Mesodermal cell (in vitro differentiated cells): ENCODE measurements around the gene TPD52L2.
"Not testable (repeated sequence)": the region's sequence is repeated elsewhere in the genome, so short reads cannot be mapped to it uniquely, and the experiment has no call there.

ENCODE experiments used
- H3K27ac ChIP-seq: 2 replicates; pipeline ENCODE4 v1.7.0; 2013; ENCODE audit warnings: mild to moderate bottlenecking, low read depth, low read length, moderate library complexity; ENCODE audit not compliant: severe bottlenecking
- H3K36me3 ChIP-seq: 2 replicates; pipeline ENCODE4 v1.7.1; 2013; ENCODE audit warnings: mild to moderate bottlenecking, low read length, moderate library complexity; ENCODE audit not compliant: control insufficient read depth, insufficient read depth
- H3K4me1 ChIP-seq: one replicate; pipeline ENCODE4 v1.7.1; 2013; ENCODE audit warnings: mild to moderate bottlenecking, low read length; ENCODE audit not compliant: insufficient read depth, control insufficient read depth, poor library complexity, severe bottlenecking
- H3K4me3 ChIP-seq: 2 replicates; pipeline ENCODE4 v1.7.0; 2013; ENCODE audit warnings: low read length, control low read depth, mild to moderate bottlenecking; ENCODE audit not compliant: insufficient read depth, poor library complexity, severe bottlenecking; ENCODE audit errors: extremely low read depth
- H3K9me3 ChIP-seq: 2 replicates; pipeline ENCODE4 v1.7.1; 2013; ENCODE audit warnings: mild to moderate bottlenecking, low read length, moderate library complexity; ENCODE audit not compliant: control insufficient read depth
- WGBS, 2 experiments: methylation state at CpG; one replicate each; pipeline ENCODE4 v1.1.5; 2013; ENCODE audit warnings: missing lambda C conversion rate in 2 of 2; ENCODE audit not compliant: insufficient coverage in 2 of 2; 5-methylcytosine and 5-hydroxymethylcytosine counted together

TPD52L2 gene

GRCh38 chr20:63900413-63900812 lies 35.3 kb downstream of the TPD52L2 start:
- 100% methylated on average over 1 to 2 of the region's 3 CpGs for WGBS, 2 experiments

DNA sequence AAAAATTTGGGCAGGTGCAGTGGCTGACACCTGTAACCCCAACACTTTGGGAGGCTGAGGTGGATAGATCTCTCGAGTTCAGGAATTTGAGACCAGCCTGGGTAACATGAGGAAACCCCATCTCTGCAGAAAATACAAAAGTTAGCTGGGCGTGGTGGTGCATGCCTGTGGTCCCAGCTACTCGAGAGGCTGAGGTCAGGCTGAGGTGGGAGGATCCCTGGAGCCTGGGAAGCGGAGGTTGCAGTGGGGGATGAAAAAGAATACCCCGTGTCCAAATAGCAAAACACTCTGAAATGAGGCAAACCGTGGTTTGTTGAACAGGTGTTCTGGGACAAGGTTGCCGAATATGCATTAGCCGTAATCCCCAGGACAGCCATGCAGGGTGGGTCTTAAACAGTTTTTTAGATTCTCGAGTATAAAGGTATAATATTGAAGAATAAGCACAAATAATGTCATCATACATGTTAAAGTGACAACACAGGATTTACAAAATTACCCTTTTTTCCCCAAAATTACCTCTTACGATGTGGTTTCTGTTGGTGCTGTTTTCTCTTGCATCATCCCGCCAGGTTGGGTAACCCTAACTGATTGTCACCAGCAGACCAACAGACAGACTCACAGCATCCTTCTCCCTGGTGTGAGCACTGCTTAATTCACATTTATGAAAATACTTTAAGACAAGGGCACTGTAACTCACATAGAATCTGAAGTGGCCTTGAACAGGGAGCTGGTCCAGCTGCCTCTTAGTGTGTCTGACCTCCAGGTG lies 38.9 kb downstream of the TPD52L2 start:
- Histone ChIP-seq H3K9me3 (no peaks in the 10 kb centered on the region), H3K27ac (no peak overlapping the region), H3K4me3 (no peak overlapping the region), H3K4me1 (no peaks in the 10 kb centered on the region), H3K36me3 (peaks cover 10% of the 10 kb centered on the region)
- 91 to 94% methylated on average over 7 to 9 of the region's 11 CpGs for WGBS, 2 experiments

More at GRCh38 chr20:63900413-63900812, 35.3 kb downstream of the TPD52L2 start:
- Histone ChIP-seq H3K36me3 (peaks cover 24% of the 10 kb centered on the region), H3K27ac (no peak overlapping the region), H3K4me1 (peaks cover 3% of the 10 kb centered on the region), H3K4me3 (no peak overlapping the region), H3K9me3 (no peaks in the 10 kb centered on the region)

DNA sequence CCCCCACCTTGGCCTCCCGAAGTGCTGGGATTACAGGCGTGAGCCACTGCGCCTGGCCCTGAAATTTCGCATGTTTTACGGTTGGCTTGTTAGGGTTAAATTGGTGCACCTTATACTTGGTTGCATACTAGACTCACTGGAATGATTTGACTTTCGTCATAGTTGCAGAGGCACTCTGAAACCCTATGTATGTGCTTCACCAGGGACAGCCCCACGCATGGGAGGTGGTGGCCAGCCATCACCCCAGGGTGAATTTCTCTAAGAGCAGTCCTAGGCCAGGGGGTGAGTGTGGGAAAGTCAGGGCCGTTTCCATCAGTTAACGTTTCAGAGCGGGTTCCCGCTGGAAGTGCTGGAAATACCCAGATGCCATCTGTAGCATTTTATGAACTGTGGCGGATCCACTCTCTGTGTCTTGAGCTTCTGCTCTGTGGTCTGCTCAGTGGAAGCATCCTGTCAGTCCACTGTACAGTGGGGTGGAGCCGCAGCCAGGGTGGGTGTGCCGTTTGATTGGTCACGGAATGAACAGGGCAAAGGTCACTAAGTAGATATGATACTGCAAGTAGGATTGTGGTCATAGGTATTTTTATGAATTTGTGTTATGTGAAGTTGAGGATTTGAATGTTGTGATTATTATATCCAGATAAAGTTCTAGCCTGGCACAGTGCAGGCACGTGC lies 43.1 kb downstream of the TPD52L2 start:
- Histone ChIP-seq H3K4me1 (peaks cover 7% of the 10 kb centered on the region), H3K27ac (no peak overlapping the region), H3K4me3 (no peak overlapping the region), H3K9me3 (no peaks in the 10 kb centered on the region), H3K36me3 (peaks cover 4% of the 10 kb centered on the region)
- 95 to 96% methylated on average over 15 to 16 of the region's 16 CpGs for WGBS, 2 experiments

- Histone ChIP-seq H3K9me3 (peaks cover 11% of the 10 kb centered on the region), H3K4me3 (no peak overlapping the region), H3K36me3 (peaks cover 22% of the 10 kb centered on the region), H3K27ac (no peak overlapping the region), H3K4me1 (peaks cover 7% of the 10 kb centered on the region)
- 88 to 96% methylated on average over 5 to 12 of the region's 12 CpGs for WGBS, 2 experiments
Observed at GRCh38 chr20:63911176-63911575, 46.1 kb downstream of the TPD52L2 start.

DNA sequence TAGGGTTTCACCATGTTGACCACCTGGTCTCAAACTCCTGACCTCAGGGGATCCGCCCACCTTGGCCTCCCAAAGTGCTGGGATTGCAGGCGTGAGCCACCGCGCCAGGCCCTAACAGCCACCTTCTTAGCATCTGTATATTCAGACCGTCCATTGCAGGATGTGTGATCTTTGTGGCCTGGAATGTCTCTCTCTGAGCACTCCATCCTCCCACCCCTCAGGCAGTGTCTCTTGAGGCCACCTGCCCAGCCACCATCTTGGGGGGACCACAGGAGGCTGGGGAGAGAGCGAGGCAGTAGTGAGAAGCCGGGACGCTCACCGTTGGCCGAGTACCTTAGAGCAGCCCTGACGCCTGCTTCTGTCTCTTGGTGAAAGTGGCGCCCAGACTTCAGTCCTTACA lies 48.7 kb downstream of the TPD52L2 start:
- 98% methylated on average over 12 of the region's 12 CpGs for WGBS, 2 experiments
- H3K36me3 ChIP-seq, result peaks cover 28% of the 10 kb centered on the region

GRCh38 chr20:63915471-63915870 lies 50.4 kb downstream of the TPD52L2 start:
- peaks cover 11% of the 10 kb centered on the region for H3K9me3 ChIP-seq
- peaks cover 34% of the 10 kb centered on the region for H3K36me3 ChIP-seq
- peaks cover 7% of the 10 kb centered on the region for H3K4me1 ChIP-seq
- 98 to 100% methylated on average over 5 of the region's 6 CpGs for WGBS, 2 experiments
- H3K27ac ChIP-seq, result no peak overlapping the region
- no peak overlapping the region for H3K4me3 ChIP-seq

More for the DNA sequence above, 48.7 kb downstream of the TPD52L2 start:
- peaks cover 7% of the 10 kb centered on the region for H3K4me1 ChIP-seq
- H3K27ac ChIP-seq, result no peak overlapping the region
- peaks cover 11% of the 10 kb centered on the region for H3K9me3 ChIP-seq
- no peak overlapping the region for H3K4me3 ChIP-seq

GRCh38 chr20:63916371-63916939 lies 51.4 kb downstream of the TPD52L2 start:
- not testable (repeated sequence) for H3K27ac ChIP-seq, H3K4me3 ChIP-seq, H3K4me1 ChIP-seq
- Histone ChIP-seq H3K9me3 (peaks cover 11% of the 10 kb centered on the region), H3K36me3 (peaks cover 38% of the 10 kb centered on the region)
- WGBS, 2 experiments, result 97% methylated on average over 6 to 7 of the region's 8 CpGs

DNA sequence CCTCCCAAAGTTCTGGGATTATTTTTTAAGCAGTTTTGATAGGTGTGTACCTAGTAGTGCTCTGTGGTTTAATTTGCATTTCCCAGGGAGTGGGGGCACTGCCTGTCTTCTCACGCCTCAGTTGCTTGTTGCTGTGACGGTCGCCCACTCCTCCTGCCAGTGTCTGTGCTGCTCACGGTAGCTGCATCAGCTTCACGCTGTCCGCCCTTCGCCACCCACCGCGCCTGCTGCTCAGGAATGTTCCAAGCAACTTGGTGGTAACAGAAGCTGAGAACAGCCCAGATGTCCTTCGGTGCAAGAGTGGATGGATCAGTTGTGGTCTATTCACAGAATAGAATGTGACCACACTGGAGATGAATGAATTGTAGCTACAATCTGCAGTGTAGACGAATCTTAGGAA lies 52.7 kb downstream of the TPD52L2 start:
- Histone ChIP-seq H3K4me1 (no peaks in the 10 kb centered on the region), H3K4me3 (no peak overlapping the region), H3K9me3 (peaks cover 11% of the 10 kb centered on the region), H3K27ac (no peak overlapping the region), H3K36me3 (peaks cover 38% of the 10 kb centered on the region)
- WGBS, 2 experiments, result 96% methylated on average over 10 to 11 of the region's 11 CpGs

DNA sequence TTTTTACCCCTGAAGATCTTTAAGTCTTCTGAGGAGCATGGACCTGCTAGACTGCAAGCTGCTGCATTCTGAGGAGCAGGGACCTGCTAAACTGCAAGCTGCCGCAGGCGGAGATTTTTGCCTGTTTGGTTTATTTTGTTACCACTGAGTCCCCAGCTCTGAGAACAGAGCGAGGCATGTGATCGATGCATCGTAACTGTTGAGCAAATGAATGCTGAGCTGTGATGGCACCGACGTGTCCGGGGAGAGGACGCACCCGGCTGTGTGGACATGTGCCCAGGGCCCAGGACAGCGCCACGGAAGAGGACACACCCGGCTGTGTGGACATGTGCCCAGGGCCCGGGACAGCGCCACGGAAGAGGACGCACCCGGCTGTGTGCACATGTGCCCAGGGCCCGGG lies 54.1 kb downstream of the TPD52L2 start:
- 97% methylated on average over 12 to 13 of the region's 19 CpGs for WGBS, 2 experiments
- peaks cover 30% of the 10 kb centered on the region for H3K36me3 ChIP-seq
- no peak overlapping the region for H3K27ac ChIP-seq
- H3K9me3 ChIP-seq, result peaks cover 11% of the 10 kb centered on the region
- no peak overlapping the region for H3K4me3 ChIP-seq
- H3K4me1 ChIP-seq, result no peaks in the 10 kb centered on the region

DNA sequence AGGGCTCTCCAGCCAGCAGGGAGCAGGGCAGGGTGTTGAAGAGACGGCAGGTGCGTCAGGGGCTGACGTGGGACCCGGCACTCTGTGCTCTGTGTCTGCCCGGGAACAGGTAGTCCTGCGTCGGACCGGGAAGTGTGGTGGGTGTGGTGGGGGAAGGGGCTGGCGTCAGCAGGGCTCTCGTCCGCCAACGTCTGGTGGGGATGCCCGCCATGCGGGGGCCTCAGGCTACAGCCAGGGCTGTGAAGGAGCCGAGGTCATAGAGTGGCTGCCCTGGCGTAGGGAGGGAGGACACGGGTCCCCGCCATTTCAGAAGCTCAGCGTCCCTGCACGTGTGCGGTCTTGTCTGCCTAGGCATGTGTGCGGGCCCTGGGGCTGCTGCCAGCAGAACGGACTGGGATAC lies 55.2 kb downstream of the TPD52L2 start:
- 96 to 98% methylated on average over 13 to 20 of the region's 23 CpGs for WGBS, 2 experiments
- H3K4me3 ChIP-seq, result no peak overlapping the region
- peaks cover 6% of the 10 kb centered on the region for H3K9me3 ChIP-seq
- H3K36me3 ChIP-seq, result peaks cover 24% of the 10 kb centered on the region
- no peak overlapping the region for H3K27ac ChIP-seq
- H3K4me1 ChIP-seq, result no peaks in the 10 kb centered on the region
